Immature natural killer cell (primary cell): ENCODE data around the gene MYH10. TPM values are rescaled to one million over a fixed set of nuclear protein-coding genes. Genes with fewer than 3 reads are reported as not detected.
A peak's percentile ranks its signal among the peaks of the same experiment; 100 is the strongest.

Experiments
- DNase-seq, 3 donors: peaks; one replicate each; pipeline ENCODE4 v3.0.0; 2022; ENCODE audit warnings: mixed read lengths in 1 of 3
- H3K27ac Mint-ChIP-seq, 6 donors: one replicate each; pipeline ENCODE4 v1.8.0; 2020; ENCODE audit warnings: mixed read lengths in 6 of 6, mild to moderate bottlenecking in 5 of 6, inconsistent platforms in 4 of 6, moderate library complexity in 3 of 6
- H3K27me3 Mint-ChIP-seq, 3 donors: one replicate each; pipeline ENCODE4 v1.8.0; 2020 to 2021; ENCODE audit warnings: low read depth in 3 of 3, mild to moderate bottlenecking in 3 of 3, mixed read lengths in 3 of 3, moderate library complexity in 3 of 3, inconsistent platforms in 1 of 3
- H3K36me3 Mint-ChIP-seq, 3 donors: one replicate each; pipeline ENCODE4 v1.8.0; 2020; ENCODE audit warnings: mixed read lengths in 3 of 3, inconsistent platforms in 2 of 3, mild to moderate bottlenecking in 2 of 3
- H3K4me1 Mint-ChIP-seq, 2 donors: one replicate each; pipeline ENCODE4 v1.8.0; 2020; ENCODE audit warnings: inconsistent platforms in 2 of 2, mild to moderate bottlenecking in 2 of 2, mixed read lengths in 2 of 2, moderate library complexity in 1 of 2
- H3K4me3 Mint-ChIP-seq, 5 donors: one replicate each; pipeline ENCODE4 v1.8.0; 2020; ENCODE audit warnings: mild to moderate bottlenecking in 5 of 5, mixed read lengths in 5 of 5, inconsistent platforms in 3 of 5, moderate library complexity in 3 of 5
- H3K9me3 Mint-ChIP-seq, 6 donors: one replicate each; pipeline ENCODE4 v1.8.0; 2020; ENCODE audit warnings: mild to moderate bottlenecking in 6 of 6, mixed read lengths in 6 of 6, inconsistent platforms in 4 of 6, moderate library complexity in 3 of 6
- polyA plus RNA-seq, 3 donors: library from polyadenylated mRNA; unstranded; fragments of 300-500 nt; fragmentation: Illumina TruSeq; gene quantifications; one replicate each; pipeline ENCODE4 v1.2.3, GENCODE V29; 2021

MYH10 gene
- polyA plus RNA-seq, 3 donors from 2014 or later: 0.38 to 2.6 TPM; not detected in 1

DNA sequence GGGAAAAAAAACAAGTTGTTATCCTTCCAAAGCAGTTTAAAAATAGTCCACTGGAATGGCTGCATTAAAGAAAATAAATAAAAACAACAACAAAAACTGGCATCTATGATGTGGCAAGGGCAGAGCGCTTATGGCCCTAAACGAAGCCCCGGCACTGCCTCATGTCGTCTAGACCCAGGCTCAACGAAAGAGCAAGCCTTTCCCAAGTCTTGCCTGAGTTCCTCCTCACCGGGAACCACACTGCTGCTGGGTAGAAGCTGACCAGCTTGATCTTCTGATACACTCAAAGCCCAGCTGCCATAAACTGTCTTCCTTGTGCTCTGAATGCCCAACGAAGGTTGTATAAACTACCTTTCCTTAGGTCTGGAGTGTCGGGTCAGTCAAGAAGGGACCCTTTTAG is 157.9 kb downstream of the MYH10 start:
- Mint-ChIP-seq H3K4me3 (no peak overlapping the region), H3K36me3 (peaks cover 4 to 27% (median 14%) of the 10 kb centered on the region in 3 donors), H3K27ac (no peak overlapping the region)

GRCh38 chr17:8470447-8471047 is 160.0 kb downstream of the MYH10 start:
- Mint-ChIP-seq H3K4me1 (peaks cover 3 to 12% of the 10 kb centered on the region in 2 donors), H3K36me3 (peaks cover 4 to 28% (median 10%) of the 10 kb centered on the region in 3 donors), H3K27me3 (peaks cover 0 to 12% (median 0%) of the 10 kb centered on the region in 3 donors), H3K27ac (no peak overlapping the region), H3K4me3 (no peak overlapping the region), H3K9me3 (no peaks in the 10 kb centered on the region)
- DNase-seq: no peak

More for the DNA sequence above, 157.9 kb downstream of the MYH10 start:
- Mint-ChIP-seq H3K27me3 (peaks cover 0 to 12% (median 0%) of the 10 kb centered on the region in 3 donors), H3K9me3 (no peaks in the 10 kb centered on the region), H3K4me1 (peaks cover 2 to 5% of the 10 kb centered on the region in 2 donors)
- DNase-seq: no peak

GRCh38 chr17:8469964-8470363 is 160.6 kb downstream of the MYH10 start:
- DNase-seq: no peak
- H3K36me3 Mint-ChIP-seq: peaks cover 4 to 27% (median 10%) of the 10 kb centered on the region in 3 donors
- H3K9me3 Mint-ChIP-seq: no peaks in the 10 kb centered on the region
- H3K27me3 Mint-ChIP-seq: peaks cover 0 to 10% (median 0%) of the 10 kb centered on the region in 3 donors
- no peak overlapping the region for H3K4me3 Mint-ChIP-seq
- peaks cover 3 to 18% of the 10 kb centered on the region in 2 donors for H3K4me1 Mint-ChIP-seq
- peak overlapping the region in 1 of 6 donors; percentile 16 for H3K27ac Mint-ChIP-seq

GRCh38 chr17:8468980-8469379 is 161.5 kb downstream of the MYH10 start:
- Mint-ChIP-seq H3K27ac (no peak overlapping the region), H3K27me3 (peaks cover 0 to 10% (median 0%) of the 10 kb centered on the region in 3 donors), H3K9me3 (no peaks in the 10 kb centered on the region), H3K4me3 (no peak overlapping the region), H3K4me1 (peaks cover 6 to 28% of the 10 kb centered on the region in 2 donors), H3K36me3 (peaks cover 0 to 26% (median 5%) of the 10 kb centered on the region in 3 donors)
- no peak for DNase-seq

GRCh38 chr17:8468127-8468526 is 162.4 kb downstream of the MYH10 start:
- H3K36me3 Mint-ChIP-seq: peaks cover 0 to 32% (median 7%) of the 10 kb centered on the region in 3 donors
- H3K27me3 Mint-ChIP-seq: peaks cover 0 to 11% (median 0%) of the 10 kb centered on the region in 3 donors
- DNase-seq: no peak
- no peaks in the 10 kb centered on the region for H3K9me3 Mint-ChIP-seq
- peaks cover 9 to 36% of the 10 kb centered on the region in 2 donors for H3K4me1 Mint-ChIP-seq
- H3K4me3 Mint-ChIP-seq: no peak overlapping the region
- H3K27ac Mint-ChIP-seq: no peak overlapping the region

DNA sequence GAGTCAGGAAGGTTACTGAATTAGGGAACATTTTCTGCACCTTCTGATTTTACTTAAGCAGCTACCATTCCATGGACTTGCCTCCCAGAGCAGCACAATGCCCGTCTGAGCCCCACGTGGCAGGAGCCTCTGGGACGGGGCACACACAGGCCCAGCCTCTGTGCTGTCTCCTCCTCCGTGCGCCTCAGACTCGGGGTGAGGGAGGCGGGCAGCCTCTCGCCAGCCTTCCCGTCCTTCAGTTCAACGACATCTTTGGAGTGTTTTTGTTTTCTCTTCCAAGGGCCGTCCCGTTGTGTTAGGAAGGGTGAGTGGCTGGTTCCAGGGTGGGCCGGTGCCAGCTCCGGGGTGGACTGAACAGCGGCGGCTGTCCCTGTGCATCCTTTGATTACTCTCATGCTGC is 163.0 kb downstream of the MYH10 start:
- H3K36me3 Mint-ChIP-seq: peaks cover 0 to 29% (median 8%) of the 10 kb centered on the region in 3 donors
- H3K27ac Mint-ChIP-seq: peak overlapping the region in 1 of 6 donors; percentile 20
- H3K9me3 Mint-ChIP-seq: no peaks in the 10 kb centered on the region
- H3K4me1 Mint-ChIP-seq: peaks cover 11 to 36% of the 10 kb centered on the region in 2 donors
- DNase-seq: no peak
- no peak overlapping the region for H3K4me3 Mint-ChIP-seq
- peaks cover 0 to 8% (median 0%) of the 10 kb centered on the region in 3 donors for H3K27me3 Mint-ChIP-seq

DNA sequence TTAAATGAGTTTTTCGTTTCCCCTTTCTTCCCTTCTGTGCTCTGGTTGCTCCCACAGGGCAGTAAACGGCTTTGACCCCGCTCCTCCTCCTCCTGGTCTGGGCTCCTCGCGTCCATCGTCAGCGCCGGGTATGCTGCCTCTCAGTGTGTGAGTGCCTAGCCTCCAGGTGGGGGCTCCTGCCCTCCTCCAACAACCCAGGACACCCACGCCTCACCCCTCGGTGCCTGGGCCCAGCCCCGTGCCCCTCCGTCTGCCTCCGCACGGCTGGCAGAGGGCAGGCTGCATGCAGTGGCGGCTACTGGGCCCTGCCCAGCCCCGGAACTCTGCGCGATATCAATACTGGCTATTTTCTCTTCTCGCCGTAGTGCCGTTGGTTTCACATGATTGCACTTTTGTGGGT is 163.7 kb downstream of the MYH10 start:
- no peak for DNase-seq

GRCh38 chr17:8466456-8466855 is 164.1 kb downstream of the MYH10 start:
- Mint-ChIP-seq H3K9me3 (no peaks in the 10 kb centered on the region), H3K4me1 (peaks cover 13 to 40% of the 10 kb centered on the region in 2 donors), H3K27me3 (peaks cover 0 to 8% (median 0%) of the 10 kb centered on the region in 3 donors), H3K27ac (no peak overlapping the region), H3K4me3 (no peak overlapping the region), H3K36me3 (peaks cover 4 to 30% (median 12%) of the 10 kb centered on the region in 3 donors)
- DNase-seq: no peak

More for the DNA sequence above, 163.7 kb downstream of the MYH10 start:
- Mint-ChIP-seq H3K36me3 (peaks cover 0 to 27% (median 8%) of the 10 kb centered on the region in 3 donors), H3K27me3 (peaks cover 0 to 5% (median 0%) of the 10 kb centered on the region in 3 donors), H3K27ac (peak overlapping the region in 1 of 6 donors; percentile 20), H3K4me1 (peaks cover 11 to 36% of the 10 kb centered on the region in 2 donors), H3K9me3 (no peaks in the 10 kb centered on the region), H3K4me3 (no peak overlapping the region)

GRCh38 chr17:8465759-8466158 is 164.8 kb downstream of the MYH10 start:
- H3K4me1 Mint-ChIP-seq: peaks cover 11 to 37% of the 10 kb centered on the region in 2 donors
- DNase-seq: no peak
- peaks cover 4 to 33% (median 16%) of the 10 kb centered on the region in 3 donors for H3K36me3 Mint-ChIP-seq
- H3K4me3 Mint-ChIP-seq: no peak overlapping the region
- no peaks in the 10 kb centered on the region for H3K9me3 Mint-ChIP-seq
- H3K27me3 Mint-ChIP-seq: peaks cover 0 to 6% (median 0%) of the 10 kb centered on the region in 3 donors
- no peak overlapping the region for H3K27ac Mint-ChIP-seq

DNA sequence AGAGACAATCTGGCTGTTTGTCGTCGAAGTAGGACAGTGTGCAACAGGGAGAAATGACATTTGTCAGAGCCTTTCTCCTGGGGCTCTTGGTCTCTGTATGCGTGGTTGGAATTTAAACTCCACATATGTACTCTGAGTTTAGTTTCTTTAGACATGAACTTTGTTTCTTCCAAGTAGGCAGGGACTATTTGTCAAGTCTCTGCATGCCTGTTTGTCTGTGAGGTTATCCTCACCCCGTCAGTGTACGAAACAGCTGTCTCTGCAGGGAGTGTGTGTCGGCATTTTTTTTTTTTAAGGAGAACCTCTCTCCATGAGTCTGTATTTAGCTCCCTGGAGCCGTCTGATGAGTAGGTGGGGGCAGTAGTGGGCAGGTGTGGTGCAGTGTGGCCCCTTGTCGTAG is 165.2 kb downstream of the MYH10 start:
- peak overlapping the region in 2 of 6 donors; percentile 6 to 49 for H3K27ac Mint-ChIP-seq

DNA sequence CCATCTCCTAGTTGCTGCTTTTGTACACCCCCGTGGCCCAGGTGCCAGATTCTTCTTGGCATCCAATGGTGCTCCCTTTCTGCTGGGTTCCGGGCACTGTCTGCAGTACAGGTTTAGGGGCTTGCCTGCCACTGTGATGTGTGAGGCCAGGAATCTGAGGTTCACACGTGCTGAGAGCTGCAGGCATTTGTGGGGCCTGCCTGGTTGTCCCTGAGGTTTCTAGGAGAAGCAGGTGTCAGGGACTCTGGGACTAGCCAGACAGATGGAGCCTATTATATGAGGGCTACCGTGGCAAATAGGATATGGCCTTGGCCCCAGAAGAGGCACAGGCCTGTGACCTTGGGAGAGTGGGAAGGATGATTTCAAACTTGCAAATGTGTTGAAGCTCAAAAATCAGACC is 165.6 kb downstream of the MYH10 start:
- Mint-ChIP-seq H3K27ac (peak overlapping the region in 3 of 6 donors; percentile 6 to 49 (median 36)), H3K9me3 (no peaks in the 10 kb centered on the region), H3K36me3 (peaks cover 4 to 33% (median 18%) of the 10 kb centered on the region in 3 donors), H3K4me3 (no peak overlapping the region), H3K27me3 (peaks cover 0 to 6% (median 0%) of the 10 kb centered on the region in 3 donors), H3K4me1 (peaks cover 11 to 37% of the 10 kb centered on the region in 2 donors)
- no peak for DNase-seq

More for the DNA sequence above, 165.2 kb downstream of the MYH10 start:
- Mint-ChIP-seq H3K27me3 (peaks cover 0 to 6% (median 0%) of the 10 kb centered on the region in 3 donors), H3K4me1 (peaks cover 11 to 37% of the 10 kb centered on the region in 2 donors), H3K9me3 (no peaks in the 10 kb centered on the region), H3K4me3 (no peak overlapping the region), H3K36me3 (peaks cover 4 to 33% (median 16%) of the 10 kb centered on the region in 3 donors)
- DNase-seq: no peak

GRCh38 chr17:8463099-8463498 is 167.4 kb downstream of the MYH10 start:
- H3K27me3 Mint-ChIP-seq: peaks cover 0 to 8% (median 0%) of the 10 kb centered on the region in 3 donors
- H3K9me3 Mint-ChIP-seq: no peaks in the 10 kb centered on the region
- H3K27ac Mint-ChIP-seq: no peak overlapping the region
- H3K4me1 Mint-ChIP-seq: peaks cover 13 to 41% of the 10 kb centered on the region in 2 donors
- DNase-seq: no peak
- H3K4me3 Mint-ChIP-seq: no peak overlapping the region
- peaks cover 7 to 37% (median 31%) of the 10 kb centered on the region in 3 donors for H3K36me3 Mint-ChIP-seq

GRCh38 chr17:8462564-8462963 is 168.0 kb downstream of the MYH10 start:
- Mint-ChIP-seq H3K36me3 (peaks cover 10 to 36% (median 28%) of the 10 kb centered on the region in 3 donors), H3K4me3 (no peak overlapping the region), H3K27ac (no peak overlapping the region), H3K4me1 (peaks cover 13 to 43% of the 10 kb centered on the region in 2 donors), H3K9me3 (no peaks in the 10 kb centered on the region), H3K27me3 (peaks cover 0 to 8% (median 0%) of the 10 kb centered on the region in 3 donors)
- DNase-seq: no peak

- H3K4me1 Mint-ChIP-seq: peaks cover 13 to 35% of the 10 kb centered on the region in 2 donors
- H3K36me3 Mint-ChIP-seq: peaks cover 31 to 47% (median 46%) of the 10 kb centered on the region in 3 donors
- no peak for DNase-seq
- no peak overlapping the region for H3K27ac Mint-ChIP-seq
- peaks cover 0 to 8% (median 0%) of the 10 kb centered on the region in 3 donors for H3K27me3 Mint-ChIP-seq
- no peak overlapping the region for H3K4me3 Mint-ChIP-seq
- no peaks in the 10 kb centered on the region for H3K9me3 Mint-ChIP-seq
Measured at GRCh38 chr17:8459831-8460230, 170.7 kb downstream of the MYH10 start.
